ENCODE results near the gene NCOR2. TPM values are rescaled to one million over a fixed set of nuclear protein-coding genes. Genes with fewer than 3 reads are reported as not detected.

NCOR2 gene
- polyA plus RNA-seq, 2 donors = 22.9 to 48.1 TPM

DNA sequence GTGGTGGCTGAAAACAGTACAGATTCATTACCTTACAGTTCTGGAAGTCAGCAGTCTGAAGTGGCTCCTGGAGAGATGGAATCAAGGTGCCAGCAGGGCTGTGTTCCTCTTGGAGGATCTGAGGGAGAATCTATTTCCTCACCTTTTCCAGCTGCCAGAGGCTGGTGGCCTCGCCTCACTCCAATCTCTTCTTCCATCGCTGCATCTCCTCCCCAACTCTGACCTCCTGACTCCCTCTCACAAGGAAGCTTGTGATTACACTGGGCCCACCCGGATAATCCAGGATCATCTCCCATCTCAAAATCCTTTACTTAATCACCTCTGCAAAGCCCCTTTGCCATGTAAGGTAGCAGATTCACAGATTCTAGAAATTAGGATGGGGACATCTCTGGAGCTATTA lies 11.4 kb upstream of the NCOR2 start:
- Histone ChIP-seq H3K27me3 (ENCODE audit: control insufficient read depth in 1 of 2, insufficient read depth in 2 of 2, low read length in 2 of 2) (no peaks in the 10 kb centered on the region), H3K36me3 (ENCODE audit: control insufficient read depth in 2 of 2, insufficient read depth in 2 of 2, low read length in 1 of 2) (no peaks in the 10 kb centered on the region), H3K4me3 (ENCODE audit: low read depth in 1 of 2, low read length in 2 of 2) (no peak overlapping the region), H3K4me1 (ENCODE audit: control insufficient read depth in 2 of 2, insufficient read depth in 2 of 2, low read length in 1 of 2) (peaks cover 0 to 6% of the 10 kb centered on the region in 2 donors), H3K27ac (ENCODE audit: low read depth in 2 of 2, low read length in 1 of 2) (no peak overlapping the region), H3K9me3 (ENCODE audit: control insufficient read depth in 2 of 2, insufficient read depth in 1 of 2, low read depth in 1 of 2, low read length in 1 of 2) (peaks cover 0 to 10% of the 10 kb centered on the region in 2 donors)
- WGBS, 2 donors = 83 to 86% methylated on average over 3 of the region's 3 CpGs

DNA sequence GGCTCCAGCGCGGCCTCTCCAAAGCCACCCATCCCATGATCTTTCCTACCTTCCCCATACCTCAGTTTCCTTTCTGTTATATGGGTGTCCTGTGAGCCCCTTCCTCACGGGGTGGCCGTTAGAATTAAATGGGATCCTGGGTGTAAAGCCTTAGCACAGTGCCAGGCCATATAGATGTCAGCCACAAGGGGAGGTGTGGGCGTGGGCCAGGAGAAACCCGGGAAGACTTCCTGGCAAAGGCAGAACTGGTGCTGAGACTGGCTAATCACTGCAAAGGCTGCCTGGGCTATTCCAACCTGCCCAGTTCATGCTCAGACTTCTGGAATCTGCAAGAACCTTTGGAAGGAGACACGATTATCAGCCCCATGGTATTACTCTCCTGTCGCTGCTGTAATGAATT lies 11.0 kb upstream of the NCOR2 start:
- peak overlapping the region in 1 of 2 donors; percentile 34 for H3K27ac ChIP-seq (ENCODE audit: low read depth in 2 of 2, low read length in 1 of 2)
- H3K4me3 ChIP-seq (ENCODE audit: low read depth in 1 of 2, low read length in 2 of 2) = no peak overlapping the region
- H3K9me3 ChIP-seq (ENCODE audit: control insufficient read depth in 2 of 2, insufficient read depth in 1 of 2, low read depth in 1 of 2, low read length in 1 of 2) = peaks cover 0 to 10% of the 10 kb centered on the region in 2 donors
- no peaks in the 10 kb centered on the region for H3K36me3 ChIP-seq (ENCODE audit: control insufficient read depth in 2 of 2, insufficient read depth in 2 of 2, low read length in 1 of 2)
- 71 to 74% methylated on average over 8 of the region's 8 CpGs for WGBS, 2 donors
- H3K27me3 ChIP-seq (ENCODE audit: control insufficient read depth in 1 of 2, insufficient read depth in 2 of 2, low read length in 2 of 2) = no peaks in the 10 kb centered on the region
- H3K4me1 ChIP-seq (ENCODE audit: control insufficient read depth in 2 of 2, insufficient read depth in 2 of 2, low read length in 1 of 2) = peaks cover 0 to 6% of the 10 kb centered on the region in 2 donors

DNA sequence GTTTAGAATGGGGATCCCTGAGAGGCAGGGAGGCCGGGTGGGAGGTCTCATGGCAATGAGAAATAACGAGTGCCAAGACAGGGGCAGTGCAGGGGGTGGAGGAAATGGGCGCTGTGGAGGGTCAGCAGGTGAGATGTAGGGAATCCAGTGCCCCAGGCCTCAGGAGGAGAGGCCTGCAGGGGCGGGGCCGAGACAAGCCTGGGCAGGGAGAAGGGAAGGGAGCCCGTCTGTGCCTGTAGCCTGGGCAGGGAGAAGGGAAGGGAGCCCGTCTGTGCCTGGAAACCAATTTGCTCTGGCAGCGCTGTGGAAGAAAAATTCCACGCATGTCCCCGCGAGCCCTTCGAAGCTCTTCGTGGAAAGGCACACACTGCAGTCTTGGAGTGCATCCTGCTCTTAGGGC lies 10.6 kb upstream of the NCOR2 start:
- Histone ChIP-seq H3K27ac (ENCODE audit: low read depth in 2 of 2, low read length in 1 of 2) (peak overlapping the region in 1 of 2 donors; percentile 34), H3K9me3 (ENCODE audit: control insufficient read depth in 2 of 2, insufficient read depth in 1 of 2, low read depth in 1 of 2, low read length in 1 of 2) (peaks cover 0 to 10% of the 10 kb centered on the region in 2 donors), H3K27me3 (ENCODE audit: control insufficient read depth in 1 of 2, insufficient read depth in 2 of 2, low read length in 2 of 2) (no peaks in the 10 kb centered on the region), H3K36me3 (ENCODE audit: control insufficient read depth in 2 of 2, insufficient read depth in 2 of 2, low read length in 1 of 2) (no peaks in the 10 kb centered on the region), H3K4me1 (ENCODE audit: control insufficient read depth in 2 of 2, insufficient read depth in 2 of 2, low read length in 1 of 2) (peaks cover 0 to 6% of the 10 kb centered on the region in 2 donors), H3K4me3 (ENCODE audit: low read depth in 1 of 2, low read length in 2 of 2) (no peak overlapping the region)
- 58 to 69% methylated on average over 13 of the region's 13 CpGs for WGBS, 2 donors

DNA sequence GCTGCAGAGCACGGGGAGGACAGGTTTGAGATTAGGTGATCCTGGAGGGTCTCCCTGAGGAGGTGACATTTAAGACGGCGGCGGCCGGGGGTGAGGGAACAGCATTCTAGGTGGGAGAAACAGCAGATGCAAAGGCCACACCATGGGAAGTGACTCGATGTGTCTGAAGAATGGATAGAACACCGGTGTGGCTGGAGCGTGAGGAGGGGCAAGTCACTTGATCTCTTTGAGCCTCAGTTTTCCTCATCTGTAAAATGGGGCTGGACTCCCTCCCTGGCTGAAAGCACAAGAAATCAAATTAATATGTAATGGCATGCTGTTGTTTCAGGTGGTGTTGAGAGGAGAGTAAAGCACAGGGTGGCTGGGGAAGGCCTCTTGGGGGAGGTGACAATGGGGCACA lies 10.0 kb upstream of the NCOR2 start:
- Histone ChIP-seq H3K9me3 (ENCODE audit: control insufficient read depth in 2 of 2, insufficient read depth in 1 of 2, low read depth in 1 of 2, low read length in 1 of 2) (peaks cover 0 to 10% of the 10 kb centered on the region in 2 donors), H3K27me3 (ENCODE audit: control insufficient read depth in 1 of 2, insufficient read depth in 2 of 2, low read length in 2 of 2) (no peaks in the 10 kb centered on the region), H3K4me3 (ENCODE audit: low read depth in 1 of 2, low read length in 2 of 2) (no peak overlapping the region), H3K36me3 (ENCODE audit: control insufficient read depth in 2 of 2, insufficient read depth in 2 of 2, low read length in 1 of 2) (no peaks in the 10 kb centered on the region), H3K4me1 (ENCODE audit: control insufficient read depth in 2 of 2, insufficient read depth in 2 of 2, low read length in 1 of 2) (peaks cover 0 to 6% of the 10 kb centered on the region in 2 donors), H3K27ac (ENCODE audit: low read depth in 2 of 2, low read length in 1 of 2) (no peak overlapping the region)
- 97 to 98% methylated on average over 8 of the region's 8 CpGs for WGBS, 2 donors

DNA sequence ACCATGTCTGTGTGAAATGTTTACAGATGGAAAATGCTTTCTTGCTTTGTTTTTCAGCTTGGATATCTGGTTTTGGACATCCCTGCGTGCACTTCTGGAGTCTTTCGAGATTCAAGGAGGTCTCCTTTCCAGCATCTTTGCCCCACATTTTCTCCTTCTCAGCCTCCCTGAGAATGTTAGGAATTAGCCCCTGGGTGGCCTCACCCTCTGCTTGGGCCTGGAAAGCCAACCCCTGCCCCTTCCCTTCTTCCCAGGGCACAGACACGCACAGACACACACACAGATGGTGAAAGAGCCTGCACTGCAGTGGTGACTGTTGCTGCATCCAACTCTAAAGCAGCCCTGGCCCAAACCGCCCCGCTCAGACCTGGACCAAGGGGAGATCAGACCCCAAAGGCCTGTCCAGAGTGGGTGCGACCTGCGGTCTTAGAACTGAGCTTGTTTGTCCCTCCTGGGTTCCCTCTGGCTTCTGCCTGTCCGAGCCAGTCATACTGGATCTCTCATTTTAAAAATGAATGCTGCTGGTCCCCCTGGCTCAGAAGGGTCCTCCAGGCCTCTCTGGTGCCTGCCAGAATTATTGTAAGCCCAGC lies 8.7 kb upstream of the NCOR2 start:
- Histone ChIP-seq H3K27ac (ENCODE audit: low read depth in 2 of 2, low read length in 1 of 2) (no peak overlapping the region), H3K36me3 (ENCODE audit: control insufficient read depth in 2 of 2, insufficient read depth in 2 of 2, low read length in 1 of 2) (no peaks in the 10 kb centered on the region), H3K4me1 (ENCODE audit: control insufficient read depth in 2 of 2, insufficient read depth in 2 of 2, low read length in 1 of 2) (peaks cover 0 to 6% of the 10 kb centered on the region in 2 donors), H3K4me3 (ENCODE audit: low read depth in 1 of 2, low read length in 2 of 2) (no peak overlapping the region), H3K27me3 (ENCODE audit: control insufficient read depth in 1 of 2, insufficient read depth in 2 of 2, low read length in 2 of 2) (no peaks in the 10 kb centered on the region), H3K9me3 (ENCODE audit: control insufficient read depth in 2 of 2, insufficient read depth in 1 of 2, low read depth in 1 of 2, low read length in 1 of 2) (peaks cover 0 to 10% of the 10 kb centered on the region in 2 donors)
- WGBS, 2 donors = 92 to 96% methylated on average over 8 of the region's 8 CpGs

DNA sequence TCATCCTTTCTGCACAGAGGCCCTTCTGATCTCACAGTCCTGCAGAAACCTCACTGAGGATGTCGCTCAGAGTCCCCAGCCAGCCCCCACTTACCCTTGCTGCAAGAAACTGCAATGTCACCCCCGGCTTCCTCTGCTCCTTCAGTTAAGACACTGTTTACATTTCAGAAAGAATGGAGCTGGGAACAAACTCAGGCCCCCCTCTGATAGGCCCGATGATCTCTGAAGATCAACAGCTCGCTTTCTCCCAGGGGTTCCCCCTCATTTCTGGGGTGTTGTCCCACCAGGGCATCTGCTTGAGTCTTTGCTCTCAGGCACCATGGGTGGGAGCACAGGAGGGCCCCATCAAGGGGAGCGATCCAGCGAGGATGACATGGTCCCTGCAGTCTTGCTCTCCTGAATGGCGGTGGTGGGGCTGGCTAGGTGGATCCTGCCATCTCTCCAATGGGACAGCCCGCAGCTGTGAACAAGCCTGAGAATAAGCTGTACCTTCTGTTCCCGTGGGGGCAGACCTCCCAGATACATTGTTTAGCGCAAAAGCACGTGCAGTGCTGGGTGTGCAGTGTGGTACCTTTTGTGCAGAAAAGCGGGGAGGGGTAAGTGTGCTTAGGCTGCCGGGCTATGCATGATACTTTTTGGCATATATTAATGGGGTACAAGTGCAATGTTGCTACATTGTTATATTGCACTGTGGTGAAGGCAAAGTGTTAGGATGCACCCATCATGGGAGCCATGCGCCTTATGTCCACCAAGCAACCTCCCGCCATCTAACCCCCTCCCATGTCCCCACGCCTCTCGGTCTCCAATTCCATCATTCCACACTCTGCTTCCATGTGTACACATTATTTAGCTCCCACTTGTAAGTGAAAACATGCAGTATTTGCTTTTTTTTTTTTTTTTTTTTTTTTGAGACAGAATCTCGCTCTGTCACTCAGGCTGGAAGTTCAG lies 6.7 kb upstream of the NCOR2 start:
- H3K27ac ChIP-seq (ENCODE audit: low read depth in 2 of 2, low read length in 1 of 2) = no peak overlapping the region
- no peaks in the 10 kb centered on the region for H3K36me3 ChIP-seq (ENCODE audit: control insufficient read depth in 2 of 2, insufficient read depth in 2 of 2, low read length in 1 of 2)
- 81 to 83% methylated on average over 17 to 18 of the region's 18 CpGs for WGBS, 2 donors
- no peak overlapping the region for H3K4me3 ChIP-seq (ENCODE audit: low read depth in 1 of 2, low read length in 2 of 2)
- H3K4me1 ChIP-seq (ENCODE audit: control insufficient read depth in 2 of 2, insufficient read depth in 2 of 2, low read length in 1 of 2) = peaks cover 0 to 6% of the 10 kb centered on the region in 2 donors
- H3K27me3 ChIP-seq (ENCODE audit: control insufficient read depth in 1 of 2, insufficient read depth in 2 of 2, low read length in 2 of 2) = no peaks in the 10 kb centered on the region
- H3K9me3 ChIP-seq (ENCODE audit: control insufficient read depth in 2 of 2, insufficient read depth in 1 of 2, low read depth in 1 of 2, low read length in 1 of 2) = peaks cover 0 to 10% of the 10 kb centered on the region in 2 donors

DNA sequence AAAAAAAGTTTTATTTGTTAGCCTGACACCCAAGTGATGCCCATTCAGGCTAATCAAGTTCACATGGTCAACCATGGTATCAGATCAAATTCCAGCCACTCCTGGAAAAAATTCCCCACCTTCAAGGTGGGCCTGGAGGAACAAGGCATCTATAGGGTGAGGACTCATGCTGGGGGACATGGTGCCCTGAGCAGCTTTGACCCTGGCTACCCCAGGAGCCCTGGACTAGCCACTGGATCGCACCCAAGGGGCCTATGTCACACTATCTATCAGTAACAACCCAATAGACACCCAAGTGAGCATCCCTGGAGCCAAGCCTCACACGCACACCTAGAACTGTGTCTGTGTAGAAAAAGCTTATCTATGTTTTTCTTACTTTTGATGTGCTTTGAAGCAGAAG lies 4.1 kb upstream of the NCOR2 start:
- peak overlapping the region in 1 of 2 donors; percentile 17 for H3K27ac ChIP-seq (ENCODE audit: low read depth in 2 of 2, low read length in 1 of 2)
- no peak overlapping the region for H3K4me3 ChIP-seq (ENCODE audit: low read depth in 1 of 2, low read length in 2 of 2)
- H3K4me1 ChIP-seq (ENCODE audit: control insufficient read depth in 2 of 2, insufficient read depth in 2 of 2, low read length in 1 of 2) = no peaks in the 10 kb centered on the region
- 64 to 74% methylated on average over 2 of the region's 2 CpGs for WGBS, 2 donors
- H3K36me3 ChIP-seq (ENCODE audit: control insufficient read depth in 2 of 2, insufficient read depth in 2 of 2, low read length in 1 of 2) = no peaks in the 10 kb centered on the region
- H3K27me3 ChIP-seq (ENCODE audit: control insufficient read depth in 1 of 2, insufficient read depth in 2 of 2, low read length in 2 of 2) = no peaks in the 10 kb centered on the region
- H3K9me3 ChIP-seq (ENCODE audit: control insufficient read depth in 2 of 2, insufficient read depth in 1 of 2, low read depth in 1 of 2, low read length in 1 of 2) = peaks cover 0 to 2% of the 10 kb centered on the region in 2 donors

DNA sequence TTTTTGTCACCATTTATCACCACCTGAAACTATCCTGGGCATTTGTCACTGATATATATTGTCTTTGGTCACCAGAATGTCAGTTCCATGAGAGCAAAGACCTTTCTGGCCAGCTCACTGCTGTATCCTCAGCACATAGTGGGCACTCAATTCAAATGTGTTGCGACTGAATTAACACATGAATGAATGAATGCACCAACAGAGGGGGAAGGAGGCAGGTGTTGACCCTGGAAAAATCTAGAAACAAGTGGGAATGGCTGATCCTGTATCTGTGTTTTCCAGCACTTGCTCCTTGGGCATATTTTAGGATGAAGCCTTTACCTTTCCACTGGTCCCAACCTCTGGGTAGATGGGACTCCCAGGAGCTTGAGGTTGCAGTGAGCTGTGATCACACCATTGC lies 3.4 kb upstream of the NCOR2 start:
- H3K4me1 ChIP-seq (ENCODE audit: control insufficient read depth in 2 of 2, insufficient read depth in 2 of 2, low read length in 1 of 2) = peaks cover 0 to under 1% of the 10 kb centered on the region in 2 donors

DNA sequence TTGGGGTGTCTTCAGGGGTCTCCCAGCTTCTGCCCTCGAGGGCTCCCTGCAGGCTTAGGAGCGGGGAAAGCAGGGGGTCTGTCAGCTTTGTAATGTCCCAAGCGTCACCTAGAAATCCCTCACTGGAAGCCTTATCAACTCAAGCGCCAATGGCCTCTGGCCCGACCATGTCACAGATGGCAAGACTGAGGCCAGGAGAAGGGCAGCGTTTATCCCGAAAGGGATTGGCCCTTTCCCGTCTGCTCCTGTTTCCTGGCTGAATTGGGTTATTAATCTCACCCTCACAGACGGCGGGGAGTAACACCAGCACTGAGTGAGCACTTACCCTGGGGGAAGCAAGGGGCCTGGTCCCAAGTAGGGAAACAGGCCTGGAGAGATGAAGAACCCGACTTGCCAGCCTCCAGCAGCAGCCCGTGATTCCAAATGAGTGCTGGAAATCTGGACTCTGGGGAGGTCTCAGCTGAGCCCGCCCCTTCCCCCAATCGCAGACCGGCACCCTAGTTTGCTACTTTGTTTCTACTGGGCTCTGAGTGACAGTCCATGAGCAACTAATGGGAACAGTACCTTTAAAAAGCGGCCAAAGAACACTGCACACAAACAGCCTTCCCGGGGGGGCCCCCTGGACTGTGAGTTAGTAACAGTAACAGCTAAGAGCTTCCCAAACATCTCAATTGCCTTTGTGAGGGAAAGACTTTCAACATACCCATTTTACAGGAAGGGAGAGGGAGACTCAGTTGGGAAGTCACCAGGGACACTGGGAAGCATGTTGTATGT lies 2.1 kb upstream of the NCOR2 start:
- Histone ChIP-seq H3K27me3 (ENCODE audit: control insufficient read depth in 1 of 2, insufficient read depth in 2 of 2, low read length in 2 of 2) (no peaks in the 10 kb centered on the region), H3K4me3 (ENCODE audit: low read depth in 1 of 2, low read length in 2 of 2) (no peak overlapping the region), H3K9me3 (ENCODE audit: control insufficient read depth in 2 of 2, insufficient read depth in 1 of 2, low read depth in 1 of 2, low read length in 1 of 2) (no peaks in the 10 kb centered on the region), H3K27ac (ENCODE audit: low read depth in 2 of 2, low read length in 1 of 2) (peak overlapping the region; percentile 11 to 72), H3K36me3 (ENCODE audit: control insufficient read depth in 2 of 2, insufficient read depth in 2 of 2, low read length in 1 of 2) (no peaks in the 10 kb centered on the region), H3K4me1 (ENCODE audit: control insufficient read depth in 2 of 2, insufficient read depth in 2 of 2, low read length in 1 of 2) (peaks cover 0 to 3% of the 10 kb centered on the region in 2 donors)
- WGBS, 2 donors = 73% methylated on average over 17 of the region's 17 CpGs

More for the DNA sequence above, 3.4 kb upstream of the NCOR2 start:
- H3K4me3 ChIP-seq (ENCODE audit: low read depth in 1 of 2, low read length in 2 of 2) = no peak overlapping the region
- WGBS, 2 donors = 95 to 99% methylated on average over 1 of the region's 1 CpG
- H3K36me3 ChIP-seq (ENCODE audit: control insufficient read depth in 2 of 2, insufficient read depth in 2 of 2, low read length in 1 of 2) = no peaks in the 10 kb centered on the region
- H3K9me3 ChIP-seq (ENCODE audit: control insufficient read depth in 2 of 2, insufficient read depth in 1 of 2, low read depth in 1 of 2, low read length in 1 of 2) = no peaks in the 10 kb centered on the region
- H3K27ac ChIP-seq (ENCODE audit: low read depth in 2 of 2, low read length in 1 of 2) = no peak overlapping the region
- no peaks in the 10 kb centered on the region for H3K27me3 ChIP-seq (ENCODE audit: control insufficient read depth in 1 of 2, insufficient read depth in 2 of 2, low read length in 2 of 2)

All from esophagus (tissue), 2 donors.